MM.1S (cell line): Measurements from ENCODE around the gene UBN1.

Source experiments
- DNase-seq: peaks from one replicate; pipeline ENCODE4 v3.0.0-alpha.2; 2015
- H2AFZ ChIP-seq: fragments of 300-600 bp; sonication (generic); 2 replicates; pipeline ENCODE4 v1.6.0; 2016; ENCODE audit warnings: antibody characterized with exemption, low read length
- H3F3A ChIP-seq: fragments of 300-600 bp; sonication (generic); 2 replicates; pipeline ENCODE4 v1.6.1; 2016; ENCODE audit warnings: mild to moderate bottlenecking, antibody characterized with exemption, low read length, moderate library complexity, mixed read lengths; ENCODE audit not compliant: insufficient read depth
- H3K27ac ChIP-seq: fragments of 300-600 bp; sonication (generic); 2 replicates; pipeline ENCODE4 v1.5.1; 2016; ENCODE audit warnings: mild to moderate bottlenecking, low read length
- H3K27me3 ChIP-seq: fragments of 300-600 bp; sonication (generic); replicated peaks from 2 replicates; pipeline ENCODE4 v1.6.0; 2016; ENCODE audit warnings: low read length; ENCODE audit not compliant: insufficient read depth
- H3K36me3 ChIP-seq: fragments of 300-600 bp; sonication (generic); replicated peaks from 2 replicates; pipeline ENCODE4 v1.6.1; 2016; ENCODE audit warnings: mild to moderate bottlenecking, low read length, mixed read lengths; ENCODE audit not compliant: insufficient read depth
- H3K4me1 ChIP-seq: fragments of 300-600 bp; sonication (generic); 2 replicates; pipeline ENCODE4 v1.6.1; 2016; ENCODE audit warnings: low read length, mixed read lengths
- H3K4me2 ChIP-seq: fragments of 300-600 bp; sonication (generic); 2 replicates; pipeline ENCODE4 v1.6.0; 2016; ENCODE audit warnings: low read depth, low read length
- H3K4me3 ChIP-seq: fragments of 300-600 bp; sonication (generic); 2 replicates; pipeline ENCODE4 v1.5.1; 2016; ENCODE audit warnings: low read length, mixed read lengths
- H3K79me2 ChIP-seq: fragments of 300-600 bp; sonication (generic); 2 replicates; pipeline ENCODE4 v1.6.1; 2016; ENCODE audit warnings: mixed run types, low read length, mixed read lengths
- H3K9ac ChIP-seq: fragments of 300-600 bp; sonication (generic); 2 replicates; pipeline ENCODE4 v1.6.1; 2016; ENCODE audit warnings: low read length, mixed read lengths
- H3K9me2 ChIP-seq: fragments of 300-600 bp; sonication (generic); replicated peaks from 2 replicates; pipeline ENCODE4 v1.6.1; 2016; ENCODE audit warnings: mild to moderate bottlenecking, low read length, mixed read lengths; ENCODE audit not compliant: insufficient read depth
- H3K9me3 ChIP-seq: fragments of 300-600 bp; sonication (generic); replicated peaks from 2 replicates; pipeline ENCODE4 v1.6.1; 2016; ENCODE audit warnings: mild to moderate bottlenecking, low read length, mixed read lengths; ENCODE audit not compliant: insufficient read depth
- H4K20me1 ChIP-seq: fragments of 300-600 bp; sonication (generic); 2 replicates; pipeline ENCODE4 v1.6.1; 2016; ENCODE audit warnings: mild to moderate bottlenecking, low read length, moderate library complexity, mixed read lengths; ENCODE audit not compliant: insufficient read depth
- EZH2 ChIP-seq: fragments of 300-600 bp; sonication (generic); optimal IDR thresholded peaks from 2 replicates; pipeline ENCODE3; 2017; ENCODE audit warnings: low read depth, mild to moderate bottlenecking, antibody characterized with exemption, low read length, mixed read lengths
- EZH2phosphoT487 ChIP-seq: fragments of 300-600 bp; sonication (generic); IDR thresholded peaks from 2 replicates; pipeline ENCODE4 v1.6.1; 2018; ENCODE audit warnings: antibody characterized with exemption, low read length
- TF ChIP-seq, protein P1 (sequence below): fragments of 300-600 bp; sonication (generic); IDR thresholded peaks from 2 replicates; pipeline ENCODE4 v1.5.1; 2016; ENCODE audit warnings: antibody characterized with exemption, low read length, mixed read lengths

UBN1 gene

DNA sequence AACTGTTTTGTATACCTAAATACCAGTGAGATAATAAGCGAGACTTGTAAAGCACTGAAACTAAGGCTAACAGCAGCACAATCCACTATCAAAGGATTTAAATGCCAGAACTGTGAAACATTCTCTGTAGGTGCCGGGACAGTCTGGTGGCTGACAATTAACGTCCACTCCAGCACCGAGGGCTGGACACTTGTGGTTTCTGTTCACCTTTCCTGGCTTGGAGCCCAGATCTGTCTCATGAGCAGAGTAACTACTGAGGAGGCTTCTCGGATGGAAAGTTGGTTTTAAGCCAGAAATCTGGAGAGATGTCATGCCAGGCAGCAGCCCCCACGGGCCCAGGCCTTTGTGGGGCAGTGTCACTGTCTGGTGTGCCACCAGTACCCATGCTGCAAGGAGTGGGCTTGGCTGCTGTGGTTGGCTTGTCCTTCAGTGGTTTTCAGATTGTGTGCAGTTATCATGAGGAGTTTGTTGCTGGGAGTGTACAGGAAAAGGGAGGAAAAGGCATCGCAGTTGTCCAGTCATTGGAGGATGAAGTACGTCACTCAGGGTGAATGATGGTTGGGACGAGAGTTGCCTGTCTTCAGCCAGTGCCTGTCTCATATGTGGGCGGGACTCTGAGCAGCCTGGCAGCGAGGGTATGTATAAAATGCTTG lies 35.5 kb downstream of the UBN1 start:
- Histone ChIP-seq H3K27ac (no peak overlapping the region), H3K4me1 (no peaks in the 10 kb centered on the region), H3K4me3 (no peak overlapping the region), H3K9me3 (no peaks in the 10 kb centered on the region), H3K4me2 (no peak overlapping the region), H3K36me3 (peaks cover 6% of the 10 kb centered on the region; the same call in 1 of the 2 replicates), H3F3A (no peaks in the 10 kb centered on the region), H4K20me1 (no peaks in the 10 kb centered on the region), H3K9me2 (no peaks in the 10 kb centered on the region), H3K27me3 (no peaks in the 10 kb centered on the region), H2AFZ (no peak overlapping the region), H3K9ac (no peak overlapping the region), H3K79me2 (no peaks in the 10 kb centered on the region)
- DNase-seq: no peak
- no peak for TF ChIP-seq EZH2phosphoT487
- TF ChIP-seq, protein P1, sequence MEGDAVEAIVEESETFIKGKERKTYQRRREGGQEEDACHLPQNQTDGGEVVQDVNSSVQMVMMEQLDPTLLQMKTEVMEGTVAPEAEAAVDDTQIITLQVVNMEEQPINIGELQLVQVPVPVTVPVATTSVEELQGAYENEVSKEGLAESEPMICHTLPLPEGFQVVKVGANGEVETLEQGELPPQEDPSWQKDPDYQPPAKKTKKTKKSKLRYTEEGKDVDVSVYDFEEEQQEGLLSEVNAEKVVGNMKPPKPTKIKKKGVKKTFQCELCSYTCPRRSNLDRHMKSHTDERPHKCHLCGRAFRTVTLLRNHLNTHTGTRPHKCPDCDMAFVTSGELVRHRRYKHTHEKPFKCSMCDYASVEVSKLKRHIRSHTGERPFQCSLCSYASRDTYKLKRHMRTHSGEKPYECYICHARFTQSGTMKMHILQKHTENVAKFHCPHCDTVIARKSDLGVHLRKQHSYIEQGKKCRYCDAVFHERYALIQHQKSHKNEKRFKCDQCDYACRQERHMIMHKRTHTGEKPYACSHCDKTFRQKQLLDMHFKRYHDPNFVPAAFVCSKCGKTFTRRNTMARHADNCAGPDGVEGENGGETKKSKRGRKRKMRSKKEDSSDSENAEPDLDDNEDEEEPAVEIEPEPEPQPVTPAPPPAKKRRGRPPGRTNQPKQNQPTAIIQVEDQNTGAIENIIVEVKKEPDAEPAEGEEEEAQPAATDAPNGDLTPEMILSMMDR: no peak
- no peak for TF ChIP-seq EZH2

DNA sequence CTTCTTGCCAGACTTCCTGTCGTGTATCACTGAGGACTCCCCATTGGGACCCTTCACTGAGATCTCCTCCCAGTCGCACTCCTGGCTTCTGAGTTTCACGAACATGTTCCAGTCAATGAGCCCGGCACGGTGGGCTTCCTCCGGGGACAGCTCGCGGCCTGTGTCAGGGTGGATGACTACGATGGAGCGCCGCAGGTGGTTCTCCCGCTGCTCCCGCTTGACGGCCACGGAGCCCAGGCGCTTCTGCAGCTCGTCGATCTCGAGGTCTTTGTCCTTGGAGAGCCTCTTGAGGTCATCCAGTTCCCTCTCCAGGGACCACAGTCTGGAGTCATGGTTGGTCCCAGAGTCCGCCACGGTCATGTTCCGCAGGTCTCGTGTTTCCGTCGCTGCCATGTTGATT lies 36.2 kb downstream of the UBN1 start:
- Histone ChIP-seq H3K4me1 (no peaks in the 10 kb centered on the region), H3K9me2 (no peaks in the 10 kb centered on the region), H3K4me3 (no peak overlapping the region), H3K27me3 (no peaks in the 10 kb centered on the region), H3F3A (no peaks in the 10 kb centered on the region), H3K27ac (no peak overlapping the region), H3K36me3 (peaks cover 6% of the 10 kb centered on the region; the same call in 1 of the 2 replicates), H3K79me2 (no peaks in the 10 kb centered on the region), H3K9ac (no peak overlapping the region), H2AFZ (no peak overlapping the region), H4K20me1 (no peaks in the 10 kb centered on the region), H3K4me2 (no peak overlapping the region), H3K9me3 (no peaks in the 10 kb centered on the region)
- DNase-seq: no peak
- TF ChIP-seq, protein P1: no peak
- no peak for TF ChIP-seq EZH2
- TF ChIP-seq EZH2phosphoT487: no peak

DNA sequence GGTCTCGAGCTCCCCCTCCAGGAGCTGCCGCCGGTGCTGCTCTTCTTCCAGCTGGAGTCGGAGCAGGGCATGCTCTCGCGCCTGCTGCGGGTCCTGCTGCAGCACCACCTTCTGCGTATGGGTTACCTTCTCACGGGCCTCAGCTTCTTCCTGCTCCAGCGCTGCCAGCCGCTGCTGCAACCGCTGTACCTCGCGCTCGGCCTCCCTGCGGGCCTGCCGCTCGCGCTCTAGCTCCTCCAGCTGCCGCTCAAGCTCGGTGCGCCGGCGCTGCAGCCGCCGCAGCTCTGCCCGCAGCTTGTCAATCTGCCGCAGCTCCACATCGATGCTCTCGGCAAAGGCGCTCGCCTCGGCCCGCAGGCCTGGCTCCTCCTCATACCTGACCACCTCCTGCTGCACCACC lies 36.9 kb downstream of the UBN1 start:
- no peak overlapping the region for H2AFZ ChIP-seq
- no peak overlapping the region for H3K27ac ChIP-seq
- H3K4me2 ChIP-seq: no peak overlapping the region
- no peaks in the 10 kb centered on the region for H3K4me1 ChIP-seq
- TF ChIP-seq, protein P1: no peak
- TF ChIP-seq EZH2phosphoT487 (no peak), EZH2 (no peak)
- H3K79me2 ChIP-seq: no peaks in the 10 kb centered on the region
- no peak overlapping the region for H3K9ac ChIP-seq
- no peak for DNase-seq
- H3F3A ChIP-seq: no peaks in the 10 kb centered on the region
- H3K27me3 ChIP-seq: no peaks in the 10 kb centered on the region
- no peaks in the 10 kb centered on the region for H4K20me1 ChIP-seq
- H3K9me3 ChIP-seq: no peaks in the 10 kb centered on the region
- H3K36me3 ChIP-seq: peaks cover 6% of the 10 kb centered on the region; the same call in 1 of the 2 replicates
- no peaks in the 10 kb centered on the region for H3K9me2 ChIP-seq
- no peak overlapping the region for H3K4me3 ChIP-seq
